HCEC 1CT (cell line): ENCODE data around the gene MYPN.
"Not testable (repeated sequence)": the region's sequence is repeated elsewhere in the genome, so short reads cannot be mapped to it uniquely, and the experiment has no call there.

Source experiments
- DNase-seq: peaks from one replicate; pipeline ENCODE4 v3.0.0-alpha.2; 2017

MYPN gene

DNA sequence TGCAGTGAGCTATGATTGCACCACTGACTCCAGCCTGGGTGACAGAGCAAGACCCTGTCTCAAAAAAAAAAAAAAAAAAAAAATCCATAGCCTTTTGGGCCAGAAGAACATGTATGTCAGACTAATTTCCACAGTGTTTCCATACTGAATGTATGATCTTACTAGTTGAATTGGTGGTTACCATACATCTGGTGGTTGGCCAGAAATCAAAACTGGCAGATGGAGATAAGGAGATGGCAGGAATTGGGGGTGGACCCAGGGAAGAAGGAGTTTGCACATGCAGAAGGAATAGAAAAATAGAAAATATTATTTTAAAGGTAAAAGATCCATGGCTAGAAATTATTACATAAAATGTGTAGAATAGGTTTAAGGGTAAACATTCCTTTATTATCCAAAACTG, 126.3 kb downstream of the MYPN start:
- no peak for DNase-seq

DNA sequence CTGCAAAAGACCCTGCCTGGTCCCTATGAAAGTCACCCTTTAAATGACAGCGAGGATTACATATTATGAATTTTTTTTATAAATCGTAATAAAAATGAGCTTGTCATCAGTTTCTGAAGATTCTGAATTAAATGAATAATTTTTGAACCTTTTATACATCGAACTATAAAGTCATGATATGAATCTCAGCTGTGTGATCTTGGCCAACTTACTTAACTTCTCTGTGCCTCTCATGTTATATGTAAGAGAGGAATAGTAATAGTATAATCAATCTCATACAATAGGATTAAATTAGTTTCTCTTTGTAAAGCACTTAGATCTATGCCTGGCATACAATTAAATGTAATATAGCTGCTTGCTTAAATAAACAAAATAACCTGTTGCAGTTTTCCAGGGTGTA, 127.9 kb downstream of the MYPN start:
- DNase-seq: no peak

DNA sequence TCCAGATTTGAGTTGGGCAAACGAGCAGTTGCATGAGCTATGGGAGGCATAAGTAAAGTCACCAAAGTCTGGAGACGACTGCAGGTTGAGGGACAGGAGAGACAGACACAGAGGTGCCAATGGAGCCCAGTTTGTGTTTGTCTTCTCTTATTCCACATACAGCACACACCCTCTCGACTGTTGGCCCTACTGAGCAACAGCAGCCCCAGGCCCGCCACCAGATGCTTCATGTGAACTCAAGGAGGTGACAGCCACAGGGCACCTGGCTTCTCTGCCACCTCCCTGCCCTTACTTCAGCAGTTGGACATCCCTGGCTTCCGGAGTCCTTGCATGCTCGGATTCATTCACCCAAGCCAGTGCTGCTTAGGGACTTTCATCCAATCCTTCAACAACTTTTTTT, 129.1 kb downstream of the MYPN start:
- no peak for DNase-seq

GRCh38 chr10:68239069-68239468, 129.8 kb downstream of the MYPN start:
- DNase-seq: no peak

- DNase-seq: no peak
These were observed 130.4 kb downstream of the MYPN start for GRCh38 chr10:68239596-68240150.

GRCh38 chr10:68242051-68242450, 132.8 kb downstream of the MYPN start:
- DNase-seq: no peak

GRCh38 chr10:68246397-68246796, 137.1 kb downstream of the MYPN start:
- DNase-seq: not testable (repeated sequence)

DNA sequence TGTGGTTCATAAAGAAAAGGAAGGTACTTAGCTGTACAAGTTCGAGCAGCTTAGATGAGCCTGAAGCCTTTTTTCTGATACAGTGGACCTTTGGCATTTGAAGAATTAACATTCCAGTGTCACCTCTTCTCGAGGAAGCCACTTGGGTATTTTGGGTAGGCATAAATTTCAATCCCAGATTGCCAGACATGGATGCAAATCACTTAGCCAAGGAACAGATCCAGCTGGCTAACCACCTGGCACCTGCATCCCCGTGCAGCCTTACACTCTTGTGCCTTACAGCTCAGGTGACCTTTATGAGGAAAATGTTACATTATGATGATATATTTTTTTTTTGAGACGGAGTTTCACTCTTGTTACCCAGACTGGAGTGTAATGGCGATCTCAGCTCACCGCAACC, 138.6 kb downstream of the MYPN start:
- no peak for DNase-seq

DNA sequence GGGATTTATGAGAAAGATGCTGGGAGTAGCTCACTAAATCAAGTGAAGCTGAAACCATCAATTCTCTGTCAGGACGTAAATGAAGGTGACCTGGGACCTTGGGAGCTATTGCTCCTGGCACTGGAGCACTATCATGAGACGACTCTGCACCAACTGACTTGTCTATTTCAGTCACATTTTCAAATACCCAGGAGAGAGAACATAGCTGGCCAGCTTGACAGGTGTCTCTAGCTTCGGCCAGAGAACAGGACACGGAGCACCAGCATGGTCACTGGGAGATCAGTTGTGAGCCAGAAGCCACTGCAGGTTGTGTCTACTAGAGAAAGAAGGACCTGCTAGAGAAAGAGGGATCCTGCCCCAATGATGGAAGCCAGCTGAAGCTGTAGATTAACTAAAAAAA, 140.0 kb downstream of the MYPN start:
- no peak for DNase-seq

- no peak for DNase-seq
These were observed 141.9 kb downstream of the MYPN start for GRCh38 chr10:68251151-68251550.

GRCh38 chr10:68251625-68252495, 142.6 kb downstream of the MYPN start:
- no peak for DNase-seq

DNA sequence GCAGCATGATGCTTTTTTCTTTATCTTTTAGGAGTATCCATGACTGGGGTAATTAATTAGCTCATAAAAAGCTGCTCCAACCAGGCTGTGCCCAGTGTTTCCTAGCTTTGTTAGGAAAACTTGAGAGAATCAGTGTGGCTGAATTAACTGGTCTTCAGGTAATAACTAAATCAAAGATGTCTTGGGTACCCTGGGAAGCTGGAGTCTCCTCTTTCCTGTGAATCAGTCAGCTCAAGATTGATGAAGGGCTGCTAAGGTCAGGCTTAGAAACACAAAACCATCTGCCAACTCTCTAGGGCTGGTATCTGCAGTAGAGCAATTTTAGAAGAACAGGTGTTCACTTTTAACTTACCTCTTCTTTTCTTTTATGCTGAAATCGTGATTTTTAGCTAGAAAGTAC, 144.1 kb downstream of the MYPN start:
- DNase-seq: no peak

GRCh38 chr10:68261132-68261856, 152.0 kb downstream of the MYPN start:
- no peak for DNase-seq
